DOHH2 (cell line): Measurements from ENCODE around the gene TRAPPC11.

ENCODE experiments used
- CTCF ChIP-seq: fragments of 200-600 bp; sonication (generic); IDR thresholded peaks from one replicate; pipeline ENCODE4 v1.5.1; 2014; ENCODE audit warnings: antibody characterized with exemption, mild to moderate bottlenecking, low read depth, low read length; ENCODE audit not compliant: poor library complexity, severe bottlenecking
- EZH2phosphoT487 ChIP-seq: fragments of 200-600 bp; sonication (generic); IDR thresholded peaks from 2 replicates; pipeline ENCODE4 v1.6.1; 2017; ENCODE audit warnings: borderline replicate concordance, mild to moderate bottlenecking, antibody characterized with exemption, low read length, moderate library complexity, mixed read lengths

- TF ChIP-seq CTCF = no peak
- TF ChIP-seq EZH2phosphoT487 = no peak
Measured at GRCh38 chr4:183659872-183660242, 764 bp downstream of the TRAPPC11 start.
